Keratinocyte (primary cell): Measurements from ENCODE around the gene ALS2. TPM values are rescaled to one million over a fixed set of nuclear protein-coding genes. Genes with fewer than 3 reads are reported as not detected.
A peak's percentile ranks its signal among the peaks of the same experiment; 100 is the strongest.

ENCODE experiments used
- DNase-seq: peaks from one replicate; pipeline ENCODE4 v3.0.0-alpha.2; 2011; ENCODE audit warnings: low read depth, missing footprints, low spot score
- FAIRE-seq: peaks from 2 replicates; lab custom pipeline; 2011; peaks lifted over from hg19 to GRCh38; lab: Jason Lieb, UNC
- H2AFZ ChIP-seq: 2 replicates; pipeline ENCODE4 v1.6.0; 2012; ENCODE audit warnings: low read length, control low read depth, inconsistent platforms; ENCODE audit not compliant: control insufficient read depth
- H3K27ac ChIP-seq: 2 replicates; pipeline ENCODE4 v1.5.1; 2011; ENCODE audit warnings: low read length; ENCODE audit not compliant: control insufficient read depth, insufficient read depth
- H3K27me3 ChIP-seq: 3 replicates; pipeline ENCODE4 v1.6.0; 2011; ENCODE audit warnings: low read length; ENCODE audit not compliant: control insufficient read depth, insufficient read depth; ENCODE audit errors: extremely low read depth
- H3K36me3 ChIP-seq, 2 experiments: 2 replicates in 1 of 2; 3 replicates in 1 of 2; pipeline ENCODE4 v1.5.1; 2011; ENCODE audit warnings: low read length in 2 of 2, mild to moderate bottlenecking in 1 of 2; ENCODE audit not compliant: control insufficient read depth in 2 of 2, insufficient read depth in 2 of 2; ENCODE audit errors: extremely low read depth in 1 of 2
- H3K4me1 ChIP-seq: 3 replicates; pipeline ENCODE4 v1.5.1; 2011; ENCODE audit warnings: low read length; ENCODE audit not compliant: control insufficient read depth, insufficient read depth; ENCODE audit errors: extremely low read depth
- H3K4me2 ChIP-seq: 3 replicates; pipeline ENCODE4 v1.6.0; 2011; ENCODE audit warnings: low read depth, low read length; ENCODE audit not compliant: control insufficient read depth, insufficient read depth; ENCODE audit errors: extremely low read depth
- H3K4me3 ChIP-seq, 3 experiments: fragments of 200-600 bp in 1 of 3; sonication (generic) in 1 of 3; 2 replicates in 2 of 3; 3 replicates in 1 of 3; pipeline ENCODE4 v1.5.1; 2011 to 2016; ENCODE audit warnings: low read length in 3 of 3, mild to moderate bottlenecking in 3 of 3, control low read depth in 2 of 3, inconsistent platforms in 1 of 3, low read depth in 1 of 3, mixed read lengths in 1 of 3, mixed run types in 1 of 3, moderate library complexity in 1 of 3; ENCODE audit not compliant: control insufficient read depth in 2 of 3, insufficient read depth in 2 of 3; ENCODE audit errors: extremely low read depth in 1 of 3
- H3K79me2 ChIP-seq: 2 replicates; pipeline ENCODE4 v1.6.0; 2012; ENCODE audit warnings: low read length; ENCODE audit not compliant: control insufficient read depth, insufficient read depth
- H3K9ac ChIP-seq: 3 replicates; pipeline ENCODE4 v1.6.0; 2011; ENCODE audit warnings: low read length; ENCODE audit not compliant: control insufficient read depth, insufficient read depth; ENCODE audit errors: extremely low read depth
- H3K9me1 ChIP-seq: 3 replicates; pipeline ENCODE4 v1.6.0; 2011; ENCODE audit warnings: low read length; ENCODE audit not compliant: control insufficient read depth, insufficient read depth; ENCODE audit errors: extremely low read depth
- H3K9me3 ChIP-seq: 2 replicates; pipeline ENCODE4 v1.5.1; 2012; ENCODE audit warnings: low read depth, low read length; ENCODE audit not compliant: control insufficient read depth
- H4K20me1 ChIP-seq: 3 replicates; pipeline ENCODE4 v1.6.0; 2011; ENCODE audit warnings: low read length; ENCODE audit not compliant: control insufficient read depth, insufficient read depth; ENCODE audit errors: extremely low read depth
- CTCF ChIP-seq, 3 experiments: IDR thresholded peaks in 1 of 3; conservative IDR thresholded peaks in 1 of 3; optimal IDR thresholded peaks in 1 of 3; 2 replicates in 2 of 3; 3 replicates in 1 of 3; pipeline versions ENCODE3 to v1.5.1; 2011; ENCODE audit warnings: low read length in 3 of 3, mild to moderate bottlenecking in 3 of 3, moderate library complexity in 2 of 3, control low read depth in 1 of 3, inconsistent platforms in 1 of 3; ENCODE audit not compliant: insufficient read depth in 2 of 3; ENCODE audit errors: extremely low read depth in 1 of 3
- EZH2 ChIP-seq: IDR thresholded peaks from one replicate; pipeline ENCODE4 v1.6.1; 2012; ENCODE audit warnings: inconsistent platforms, mild to moderate bottlenecking, low read length, moderate library complexity
- dilution Hi-C: fragments of 300-500 bp; cut with MboI; formaldehyde crosslinking; loops from one replicate; pipeline ENCODE4 v1.7.0; 2020; ENCODE audit warnings: low sequenced_read_pairs; ENCODE audit not compliant: extremely low pct_ligation_motif_present
- polyA plus RNA-seq, 5 experiments: library from polyadenylated mRNA; depleted of rRNA in 3 of 5; stranded (reverse) in 3 of 5; stranded (forward) in 1 of 5; unstranded in 1 of 5; fragments of >200 nt; gene quantifications; 1 replicate in 1 of 5; 2 replicates in 3 of 5; 3 replicates in 1 of 5; pipeline versions ENCODE4 v1.2.1 to v1.2.3, GENCODE V29; 2011 to 2012; ENCODE audit warnings: missing spikeins in 2 of 5, low read depth in 1 of 5, low replicate concordance in 1 of 5

Gene ALS2
- polyA plus RNA-seq, 1 donor (not counting 4 experiments of a cell fraction or from before 2014, with no cell fraction given) = 25.8 TPM

- Histone ChIP-seq H4K20me1 (no peaks in the 10 kb centered on the region), H3K27ac (peak overlapping the region; percentile 55), H2AFZ (peak overlapping the region; percentile 68), H3K4me3 (no peak overlapping the region), H3K9ac (no peak overlapping the region), H3K4me1 (peaks cover 43% of the 10 kb centered on the region), H3K9me3 (no peaks in the 10 kb centered on the region), H3K79me2 (no peaks in the 10 kb centered on the region), H3K36me3 (peaks cover 4 to 5% of the 10 kb centered on the region in 2 experiments), H3K27me3 (no peaks in the 10 kb centered on the region), H3K4me2 (peak overlapping the region; percentile 11), H3K9me1 (no peaks in the 10 kb centered on the region)
- dilution Hi-C loops = no loop called here
- peak; percentile 90 for FAIRE-seq
- TF ChIP-seq EZH2 = no peak
- no peak for TF ChIP-seq CTCF (optimal IDR thresholded peaks at IDR 0.05 in 1 of 3, IDR thresholded peaks at IDR 0.05 in 1 of 3, conservative IDR thresholded peaks at IDR 0.05 in 1 of 3; ENCODE audit: extremely low read depth in 1 of 3, insufficient read depth in 2 of 3, low read length in 3 of 3)
- DNase-seq = peak; percentile 41
These were observed 84.5 kb downstream of the ALS2 start for GRCh38 chr2:201696151-201696659.

- Histone ChIP-seq H2AFZ (no peak overlapping the region), H3K4me1 (no peaks in the 10 kb centered on the region), H3K9me1 (no peaks in the 10 kb centered on the region), H3K27ac (no peak overlapping the region), H4K20me1 (no peaks in the 10 kb centered on the region), H3K79me2 (no peaks in the 10 kb centered on the region), H3K9ac (no peak overlapping the region), H3K4me3 (no peak overlapping the region), H3K4me2 (no peak overlapping the region), H3K9me3 (no peaks in the 10 kb centered on the region), H3K27me3 (no peaks in the 10 kb centered on the region), H3K36me3 (no peaks in the 10 kb centered on the region)
- FAIRE-seq (no peak), DNase-seq (no peak)
- TF ChIP-seq CTCF (optimal IDR thresholded peaks at IDR 0.05 in 1 of 3, IDR thresholded peaks at IDR 0.05 in 1 of 3, conservative IDR thresholded peaks at IDR 0.05 in 1 of 3; ENCODE audit: extremely low read depth in 1 of 3, insufficient read depth in 2 of 3, low read length in 3 of 3) (no peak), EZH2 (no peak)
- dilution Hi-C loops = no loop called here
These were observed 95.6 kb downstream of the ALS2 start for GRCh38 chr2:201685156-201685555.
